HepG2 (cell line): Measurements from ENCODE around the gene GSTM2. TPM values are rescaled to one million over a fixed set of nuclear protein-coding genes. Genes with fewer than 3 reads are reported as not detected.

Experiments used
- CBX5 ChIP-seq: sonication (generic); formaldehyde crosslinking; IDR thresholded peaks from 2 replicates; pipeline ENCODE4 v1.4.0; 2020; ENCODE audit warnings: missing genetic modification reagents, borderline replicate concordance
- CREB3 ChIP-seq: sonication (generic); formaldehyde crosslinking; IDR thresholded peaks from 2 replicates; pipeline ENCODE4 v1.5.0; 2020; ENCODE audit warnings: missing genetic modification reagents
- HNF4G ChIP-seq, 2 experiments: sonication (generic) in 1 of 2; formaldehyde crosslinking in 1 of 2; IDR thresholded peaks; 2 replicates each; pipeline versions ENCODE4 v1.4.0 to v1.6.1; 2011 to 2020; ENCODE audit warnings: borderline replicate concordance in 2 of 2, low read depth in 2 of 2, mild to moderate bottlenecking in 2 of 2, low read length in 1 of 2, missing genetic modification reagents in 1 of 2, moderate library complexity in 1 of 2
- HOXA3 ChIP-seq: sonication (generic); formaldehyde crosslinking; IDR thresholded peaks from 2 replicates; pipeline ENCODE4 v1.5.0; 2020; ENCODE audit warnings: missing genetic modification reagents
- NFYB ChIP-seq: sonication (generic); formaldehyde crosslinking; IDR thresholded peaks from 2 replicates; pipeline ENCODE4 v1.4.0; 2020; ENCODE audit warnings: missing genetic modification reagents
- PAXIP1 ChIP-seq: sonication (generic); formaldehyde crosslinking; conservative IDR thresholded peaks from 2 replicates; pipeline ENCODE4 v1.4.0; 2020; ENCODE audit warnings: mild to moderate bottlenecking, missing genetic modification reagents, moderate library complexity
- POLR2A ChIP-seq, 2 experiments: IDR thresholded peaks; 2 replicates each; pipeline ENCODE4 v1.6.1; 2011; ENCODE audit warnings: low read depth in 2 of 2, low read length in 2 of 2, mild to moderate bottlenecking in 1 of 2, moderate library complexity in 1 of 2; ENCODE audit not compliant: insufficient read depth in 1 of 2
- RBFOX2 ChIP-seq: fragments of 200-400 bp; formaldehyde crosslinking; IDR thresholded peaks from 2 replicates; pipeline ENCODE4 v1.6.1; 2017; ENCODE audit warnings: low read depth, mild to moderate bottlenecking, low read length
- SIN3B ChIP-seq: fragments of 150-350 bp; IDR thresholded peaks from 2 replicates; pipeline ENCODE4 v1.6.1; 2014; ENCODE audit warnings: low read length
- SSRP1 ChIP-seq: IDR thresholded peaks from 2 replicates; pipeline ENCODE4 v1.6.1; 2016; ENCODE audit warnings: control low read depth
- TEAD3 ChIP-seq: optimal IDR thresholded peaks from 2 replicates; pipeline ENCODE3; 2016; ENCODE audit warnings: borderline replicate concordance
- ZFX ChIP-seq: sonication (generic); formaldehyde crosslinking; IDR thresholded peaks from 2 replicates; pipeline ENCODE4 v1.4.0; 2020; ENCODE audit warnings: mild to moderate bottlenecking, low read depth, missing genetic modification reagents, moderate library complexity
- ZFY ChIP-seq: sonication (generic); formaldehyde crosslinking; IDR thresholded peaks from 2 replicates; pipeline ENCODE4 v1.4.0; 2020; ENCODE audit warnings: missing genetic modification reagents
- ZFYVE20 ChIP-seq: sonication (generic); formaldehyde crosslinking; IDR thresholded peaks from 2 replicates; pipeline ENCODE4 v1.8.0; 2023; ENCODE audit warnings: low read depth, mild to moderate bottlenecking, moderate library complexity, missing genetic modification reagents, borderline replicate concordance
- ZNF331 ChIP-seq: sonication (generic); formaldehyde crosslinking; IDR thresholded peaks from 2 replicates; pipeline ENCODE4 v1.4.0; 2020; ENCODE audit warnings: missing genetic modification reagents
- ZNF33B ChIP-seq: sonication (generic); formaldehyde crosslinking; IDR thresholded peaks from 2 replicates; pipeline ENCODE4 v1.5.1; 2020; ENCODE audit warnings: mild to moderate bottlenecking, missing genetic modification reagents
- ZNF543 ChIP-seq: sonication (generic); formaldehyde crosslinking; IDR thresholded peaks from 2 replicates; pipeline ENCODE4 v1.4.0; 2020; ENCODE audit warnings: mild to moderate bottlenecking, missing genetic modification reagents
- ZNF761 ChIP-seq: sonication (generic); formaldehyde crosslinking; conservative IDR thresholded peaks from 2 replicates; pipeline ENCODE4 v1.4.0; 2020; ENCODE audit warnings: mild to moderate bottlenecking, missing genetic modification reagents
- polyA plus RNA-seq, 8 experiments: library from polyadenylated mRNA; depleted of rRNA in 3 of 8; stranded (reverse) in 7 of 8; unstranded in 1 of 8; fragments of >200 nt; fragmentation: Illumina TruSeq in 4 of 8; extraction: Trizol in 4 of 8; gene quantifications; 2 replicates each; pipeline versions ENCODE4 v1.2.1 to v1.2.3, GENCODE V29; 2011 to 2016; ENCODE audit warnings: low read depth in 4 of 8, missing spikeins in 1 of 8, mixed read lengths in 1 of 8; ENCODE audit not compliant: insufficient read depth in 1 of 8
- total RNA-seq, 5 experiments: library from RNA; depleted of rRNA; stranded (reverse); fragments of >200 nt; fragmentation: Illumina TruSeq; extraction: Trizol; gene quantifications; 2 replicates each; pipeline ENCODE4 v1.2.3, GENCODE V29; 2016; ENCODE audit warnings: low read depth in 1 of 5

Gene GSTM2
- total and polyA plus RNA-seq, 2 of the 13 experiments (the other 11 are each of a cell fraction or from before 2014, with no cell fraction given): 7.0 to 15.0 TPM

- TF ChIP-seq ZFYVE20 (CRISPR knock-in tag): no peak
- no peak for TF ChIP-seq RBFOX2
- TF ChIP-seq TEAD3 (CRISPR knock-in tag): peak; percentile 23
- peak; percentile 61; the same call in 1 of the 2 replicates for TF ChIP-seq ZFX (CRISPR knock-in tag)
- TF ChIP-seq ZFY (CRISPR knock-in tag): peak; percentile 62; the same call in 1 of the 2 replicates
- no peak for TF ChIP-seq SSRP1 (CRISPR knock-in tag)
- TF ChIP-seq SIN3B: no peak
- 0 out of 2 replicates have a peak, but pooled peaks have one; percentile 46 for TF ChIP-seq HOXA3 (CRISPR knock-in tag)
- TF ChIP-seq POLR2A (IDR thresholded peaks at IDR 0.05; ENCODE audit: insufficient read depth in 1 of 2, low read depth in 2 of 2, low read length in 2 of 2): peak in 1 of 2 experiments; percentile 44; a peak in 1 of 4 replicates
- no peak for TF ChIP-seq ZNF761 (CRISPR knock-in tag)
- 0 out of 2 replicates have a peak, but pooled peaks have one; percentile 19 for TF ChIP-seq ZNF331
- TF ChIP-seq HNF4G (IDR thresholded peaks at IDR 0.05; ENCODE audit: borderline replicate concordance, low read depth, low read length): no peak
- no peak for TF ChIP-seq HNF4G (CRISPR knock-in tag; IDR thresholded peaks at IDR 0.05; ENCODE audit: borderline replicate concordance, low read depth)
- TF ChIP-seq PAXIP1 (CRISPR knock-in tag): peak; percentile 13; the same call in 1 of the 2 replicates
- no peak for TF ChIP-seq CREB3 (CRISPR knock-in tag)
- no peak for TF ChIP-seq ZNF33B (CRISPR knock-in tag)
- TF ChIP-seq CBX5 (CRISPR knock-in tag): no peak
- TF ChIP-seq ZNF543: no peak
- peak; percentile 64 for TF ChIP-seq NFYB
Observed at GRCh38 chr1:109667452-109668122, at the start of gene GSTM2 (continued).
